Pons (tissue), 1 donor: ENCODE data around the gene INHA.

Experiments
- DNase-seq: peaks from one replicate; pipeline ENCODE4 v3.0.0-alpha.2; 2016; ENCODE audit warnings: low spot score

Gene INHA

GRCh38 chr2:219612577-219613286 lies 40.6 kb downstream of the INHA start:
- DNase-seq: no peak

GRCh38 chr2:219613461-219614070 lies 41.5 kb downstream of the INHA start:
- DNase-seq: no peak

GRCh38 chr2:219614076-219614860 lies 42.2 kb downstream of the INHA start:
- DNase-seq: no peak

GRCh38 chr2:219615036-219615435 lies 42.9 kb downstream of the INHA start:
- DNase-seq: no peak

- no peak for DNase-seq
Observed at GRCh38 chr2:219615894-219616293, 43.8 kb downstream of the INHA start.

- no peak for DNase-seq
Observed at GRCh38 chr2:219616550-219616949, 44.4 kb downstream of the INHA start.

GRCh38 chr2:219618733-219619122 lies 46.6 kb downstream of the INHA start:
- DNase-seq: no peak

GRCh38 chr2:219619235-219619634 lies 47.1 kb downstream of the INHA start:
- DNase-seq: no peak

- no peak for DNase-seq
Observed at GRCh38 chr2:219620546-219620945, 48.4 kb downstream of the INHA start.

- no peak for DNase-seq
Observed at GRCh38 chr2:219621935-219622334, 49.8 kb downstream of the INHA start.

- DNase-seq: no peak
Observed at GRCh38 chr2:219622472-219622871, 50.4 kb downstream of the INHA start.

GRCh38 chr2:219624565-219624964 lies 52.5 kb downstream of the INHA start:
- DNase-seq: no peak

GRCh38 chr2:219625179-219625578 lies 53.1 kb downstream of the INHA start:
- no peak for DNase-seq
